ENCODE data around the gene DHCR7.

The DHCR7 gene

DNA sequence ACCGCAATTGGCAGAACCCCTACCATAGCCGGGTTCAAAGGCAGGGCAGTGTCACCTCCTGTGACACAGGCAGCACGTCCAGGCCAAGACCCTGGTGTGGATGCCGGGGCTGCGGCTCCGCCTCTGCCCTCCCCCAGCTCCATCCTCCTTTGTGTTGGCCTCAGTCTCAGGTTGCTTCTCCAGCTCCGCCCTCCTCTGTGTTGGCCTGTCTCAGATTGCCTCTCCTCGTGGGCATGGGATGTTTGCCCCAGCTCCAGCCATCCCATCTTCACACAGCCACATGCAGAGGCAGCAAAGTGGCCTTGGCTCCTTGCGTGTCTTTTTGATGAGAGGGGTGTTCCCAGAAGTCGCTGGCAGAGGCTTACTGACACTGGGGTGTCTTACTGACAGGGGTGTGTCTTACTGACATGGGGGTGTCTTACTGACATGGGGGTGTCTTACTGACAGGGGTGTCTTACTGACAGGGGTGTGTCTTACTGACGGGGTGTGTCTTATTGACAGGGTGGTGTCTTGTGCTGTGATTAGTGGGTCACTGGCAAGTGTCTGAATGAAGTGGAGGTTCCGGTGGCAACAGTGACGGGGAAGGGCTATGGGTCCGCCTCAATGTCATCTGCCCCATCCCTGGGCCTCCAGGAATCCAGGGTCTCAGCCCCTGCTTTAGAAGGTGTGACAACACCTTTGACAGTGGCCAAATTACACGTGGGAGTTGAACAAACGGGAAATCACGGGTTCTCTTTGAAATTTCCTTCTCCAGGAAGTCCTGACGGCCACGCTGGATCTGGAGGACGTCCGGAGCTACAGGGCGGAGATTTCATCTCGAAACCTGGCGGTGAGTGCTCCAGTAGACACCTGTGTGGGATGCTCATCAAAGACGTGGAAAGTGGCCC lies 29.7 kb upstream of the DHCR7 start:
- DNase-seq, result no peak

DNA sequence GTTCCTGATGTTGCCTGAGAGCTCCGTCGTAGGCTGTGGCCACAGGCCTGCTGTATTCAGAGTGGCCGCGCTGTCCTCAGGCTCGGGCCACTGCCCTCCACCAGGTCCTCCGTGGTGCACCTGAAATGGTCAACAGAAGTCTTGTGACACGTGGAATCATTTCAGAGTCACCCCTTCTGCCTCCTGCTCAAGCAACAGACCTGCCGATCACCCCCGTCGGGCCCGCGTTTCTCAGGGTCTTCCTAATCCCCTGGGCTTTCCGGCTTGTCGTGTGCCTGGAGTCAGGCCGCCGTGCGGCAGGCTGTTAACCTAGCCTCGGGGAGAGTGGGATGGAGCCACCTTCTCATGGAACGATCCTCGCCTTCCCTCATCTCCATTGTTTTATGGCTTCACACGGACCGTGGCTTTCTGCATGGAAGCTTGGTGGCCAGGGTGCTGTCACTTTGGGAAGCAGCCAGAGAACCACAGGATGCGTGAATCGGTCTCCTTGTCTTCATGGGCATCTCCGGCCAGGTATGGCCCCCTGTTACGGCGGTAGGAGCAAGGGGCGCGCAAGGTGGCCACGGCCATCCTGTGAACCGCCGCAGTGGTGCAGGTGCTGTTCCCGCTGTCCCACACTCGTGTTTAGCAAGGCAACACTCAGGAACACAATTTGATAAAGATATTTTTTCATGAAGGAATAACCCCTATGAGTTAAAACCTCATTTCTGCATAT lies 28.9 kb upstream of the DHCR7 start:
- DNase-seq, result no peak

DNA sequence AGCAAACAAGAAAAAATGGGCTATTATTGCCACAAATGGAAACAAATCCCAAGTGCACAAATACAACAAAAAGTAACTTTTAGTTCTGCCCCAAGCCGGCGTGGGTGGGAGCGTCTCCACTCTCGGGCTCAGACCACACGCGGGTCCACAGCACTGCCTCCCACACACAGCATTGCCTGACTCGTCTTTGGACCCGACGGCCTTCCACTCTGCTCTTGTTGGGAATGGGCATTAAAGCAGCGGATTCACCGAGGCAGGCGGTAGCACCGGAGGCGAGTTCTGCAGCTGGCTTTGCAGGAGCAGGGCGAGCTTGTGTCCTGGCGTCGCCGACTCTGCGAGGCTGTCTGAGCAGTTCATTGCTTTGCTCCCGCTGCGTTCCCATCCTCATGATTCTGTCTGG lies 27.8 kb upstream of the DHCR7 start:
- no peak for DNase-seq

DNA sequence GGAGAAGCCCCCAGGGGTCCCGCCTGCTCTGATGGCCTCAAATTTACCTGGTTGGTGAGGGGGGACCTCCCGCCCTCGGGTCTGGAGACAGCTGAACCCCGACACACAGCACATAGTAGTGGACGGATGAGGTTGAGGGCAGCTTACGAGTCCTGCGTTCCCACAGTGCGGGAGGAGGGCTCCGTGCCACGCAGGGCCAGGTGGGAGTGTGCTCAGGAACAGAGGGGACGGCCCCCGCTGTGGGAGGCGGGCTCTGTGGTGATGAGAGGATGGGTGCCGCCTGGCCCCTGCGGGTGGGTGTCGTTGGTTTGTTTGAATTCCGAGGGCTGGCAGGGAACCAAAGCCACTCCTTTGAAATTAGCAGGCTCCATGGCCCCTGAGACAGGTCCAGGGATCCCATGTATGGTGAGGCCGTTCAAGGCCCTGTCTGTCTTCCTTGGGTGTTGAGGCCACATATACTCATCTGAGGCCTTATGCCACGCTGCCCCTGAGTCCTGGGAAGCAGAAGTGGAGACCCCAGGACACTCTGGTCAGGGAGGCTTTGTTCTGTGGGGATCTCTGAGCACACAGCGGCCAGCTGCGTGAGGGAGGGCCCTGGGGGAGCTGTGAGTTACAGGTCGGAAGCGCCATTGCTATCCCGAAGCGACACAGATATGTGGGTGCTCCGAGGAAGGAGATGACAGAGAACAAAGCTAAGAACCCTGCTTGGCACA lies 26.7 kb upstream of the DHCR7 start:
- no peak for DNase-seq

DNA sequence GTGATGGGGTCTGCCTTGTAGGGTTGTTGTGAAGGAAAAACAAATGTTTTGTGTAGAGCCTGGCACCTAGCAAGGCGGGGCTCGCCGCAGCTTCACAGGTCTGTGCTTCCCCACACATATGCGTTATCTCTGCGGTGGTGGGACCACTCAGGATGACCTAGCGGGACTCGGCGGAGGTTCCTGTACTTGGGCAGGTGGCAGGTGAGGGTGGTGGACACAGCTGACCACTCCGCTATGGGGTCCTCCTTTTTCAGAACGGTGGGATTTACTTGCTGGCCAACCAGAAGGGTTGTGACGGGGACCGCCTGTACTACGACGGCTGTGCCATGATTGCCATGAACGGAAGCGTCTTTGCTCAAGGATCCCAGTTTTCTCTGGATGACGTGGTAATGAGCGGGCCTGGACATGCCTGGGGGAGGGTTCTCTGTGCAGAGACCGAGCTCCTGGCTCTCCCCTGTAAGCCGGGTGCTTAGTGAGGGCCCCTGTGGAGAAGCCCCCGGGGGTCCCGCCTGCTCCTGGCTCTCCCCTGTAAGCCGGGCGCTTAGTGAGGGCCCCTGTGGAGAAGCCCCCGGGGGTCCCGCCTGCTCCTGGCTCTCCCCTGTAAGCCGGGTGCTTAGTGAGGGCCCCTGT lies 26.1 kb upstream of the DHCR7 start:
- no peak for DNase-seq

DNA sequence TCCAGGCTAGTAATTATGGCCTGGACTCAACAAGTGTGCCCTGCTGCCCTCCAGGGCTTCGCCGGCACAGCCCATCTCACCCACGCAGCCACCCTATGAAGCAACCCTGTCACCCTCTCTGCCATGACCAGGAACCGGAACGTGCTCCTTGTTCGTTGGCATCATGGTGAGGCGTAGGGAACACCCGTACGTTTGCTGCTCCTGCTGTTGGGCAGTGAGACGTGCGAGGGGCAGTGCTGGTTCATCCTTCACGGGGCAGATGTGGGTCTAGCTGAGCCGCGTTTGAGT lies 25.5 kb upstream of the DHCR7 start:
- DNase-seq, result no peak

DNA sequence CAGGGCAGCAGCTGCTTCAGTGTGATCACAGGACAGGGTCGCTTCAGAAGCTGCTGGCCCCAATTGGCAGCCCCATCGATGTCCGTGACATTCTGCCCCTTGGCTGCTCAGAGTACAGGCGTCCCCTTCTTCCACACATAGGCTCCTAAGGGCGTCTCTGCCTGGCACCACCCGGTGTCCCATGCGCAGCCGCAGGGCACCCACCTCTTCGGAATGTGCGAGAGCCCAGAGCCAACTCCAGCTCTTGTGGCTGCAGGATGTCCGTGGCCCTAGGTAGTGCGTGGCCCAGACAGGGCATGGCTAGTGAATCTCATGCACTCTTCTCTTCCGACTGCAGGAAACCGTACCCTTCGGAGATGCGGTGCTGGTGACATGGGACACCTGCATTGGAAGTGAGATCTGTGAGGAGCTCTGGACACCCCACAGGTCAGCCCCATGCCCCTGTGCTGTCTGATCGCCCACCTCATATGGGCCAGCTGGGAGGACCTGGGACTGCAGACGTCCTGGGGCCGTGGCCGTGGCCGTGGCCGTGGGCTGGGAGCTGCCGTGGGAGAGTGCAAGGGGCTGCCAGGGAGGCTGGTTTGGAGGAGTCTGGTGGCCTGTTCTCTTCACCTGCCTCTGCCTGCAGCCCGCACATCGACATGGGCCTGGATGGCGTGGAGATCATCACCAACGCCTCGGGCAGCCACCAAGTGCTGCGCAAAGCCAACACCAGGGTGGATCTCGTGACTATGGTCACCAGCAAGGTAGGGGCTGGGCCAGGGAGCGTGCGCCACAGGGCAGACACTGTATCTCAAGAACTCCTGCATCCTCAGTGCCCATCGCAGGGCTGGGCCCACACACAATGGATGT lies 25.0 kb upstream of the DHCR7 start:
- DNase-seq, result no peak

DNA sequence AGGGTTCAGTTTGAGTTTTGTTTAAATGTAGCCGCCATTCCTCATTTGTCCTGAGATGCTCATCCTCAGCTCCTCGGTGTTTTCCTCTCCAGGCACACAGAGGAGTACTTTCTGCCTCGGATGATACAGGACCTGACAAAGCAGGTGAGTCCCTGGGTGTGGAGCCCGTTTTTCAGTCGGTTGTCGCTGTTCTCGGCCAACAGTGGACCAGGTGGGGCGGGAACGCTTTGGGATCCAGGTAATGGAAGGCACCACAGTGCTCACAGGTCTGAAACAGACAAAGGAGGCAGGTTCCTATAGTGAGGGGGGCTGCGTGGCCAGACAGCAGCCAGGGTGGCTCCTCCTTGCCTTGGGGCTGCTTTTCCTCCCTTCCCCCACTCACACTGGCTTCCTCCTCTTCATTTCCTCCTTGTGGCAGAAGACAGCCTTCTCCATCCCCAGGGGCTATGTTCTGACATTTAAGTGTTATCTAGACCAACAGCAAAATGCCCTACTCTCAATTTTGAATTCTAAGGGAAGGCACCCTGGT lies 24.2 kb upstream of the DHCR7 start:
- DNase-seq, result no peak

DNA sequence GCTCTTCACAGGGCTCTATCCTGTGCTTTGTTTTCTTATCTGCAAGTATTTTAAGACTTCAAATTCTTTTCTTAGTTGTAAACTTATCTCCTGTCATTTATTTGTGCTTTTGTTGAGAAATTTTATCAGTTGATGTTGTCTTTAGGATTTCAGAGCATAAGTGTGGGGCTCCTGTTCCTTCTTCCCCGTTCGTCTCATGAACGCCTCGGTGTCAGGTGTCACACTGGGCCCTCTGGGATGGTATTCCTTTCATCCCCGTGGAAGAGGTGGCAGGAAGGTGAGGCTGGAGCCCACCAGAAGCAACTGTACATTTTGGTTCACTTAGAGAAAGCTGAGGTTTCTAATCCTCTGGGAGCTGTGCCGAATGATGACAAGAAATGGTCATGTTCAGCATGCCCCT lies 22.8 kb upstream of the DHCR7 start:
- DNase-seq, result no peak

DNA sequence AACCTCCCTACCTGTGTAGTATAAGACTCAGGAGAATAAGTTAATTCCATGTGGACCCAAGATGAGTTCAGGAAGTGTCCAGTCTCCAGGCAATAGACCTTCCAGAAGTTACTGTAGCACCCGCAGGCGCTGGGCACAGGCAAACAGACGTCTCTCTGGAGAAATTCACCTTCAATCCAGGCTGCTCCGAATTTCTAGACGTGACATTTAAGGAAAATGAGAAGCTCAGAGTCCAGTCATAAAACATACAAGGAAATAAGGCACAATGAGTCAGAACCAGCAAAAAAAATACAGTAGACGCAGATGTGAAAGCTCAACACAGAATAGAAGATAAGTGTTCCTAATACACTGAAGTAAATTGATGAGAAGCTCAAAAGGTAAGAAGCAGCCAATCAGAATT lies 19.0 kb upstream of the DHCR7 start:
- DNase-seq, result no peak

DNA sequence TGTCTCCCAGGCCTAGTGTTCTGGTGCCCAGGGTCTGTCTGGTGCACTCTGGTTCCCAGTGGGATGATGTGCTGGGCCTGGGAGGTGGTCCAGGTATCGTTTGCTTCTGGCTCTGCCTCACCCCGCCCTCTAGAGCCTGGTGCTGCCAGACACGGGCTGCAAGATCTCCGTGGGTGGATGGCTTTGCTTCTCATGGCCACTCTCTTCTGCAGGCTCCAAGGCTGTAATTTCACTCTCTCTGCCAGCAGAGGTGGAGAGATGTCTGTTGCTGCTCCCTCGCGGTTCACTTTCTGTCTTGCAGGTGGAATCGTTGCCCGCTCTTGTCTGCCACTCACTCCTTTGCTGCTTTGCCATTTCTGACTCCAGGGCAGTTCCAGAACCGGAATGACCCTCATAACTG lies 18.2 kb upstream of the DHCR7 start:
- DNase-seq, result no peak

DNA sequence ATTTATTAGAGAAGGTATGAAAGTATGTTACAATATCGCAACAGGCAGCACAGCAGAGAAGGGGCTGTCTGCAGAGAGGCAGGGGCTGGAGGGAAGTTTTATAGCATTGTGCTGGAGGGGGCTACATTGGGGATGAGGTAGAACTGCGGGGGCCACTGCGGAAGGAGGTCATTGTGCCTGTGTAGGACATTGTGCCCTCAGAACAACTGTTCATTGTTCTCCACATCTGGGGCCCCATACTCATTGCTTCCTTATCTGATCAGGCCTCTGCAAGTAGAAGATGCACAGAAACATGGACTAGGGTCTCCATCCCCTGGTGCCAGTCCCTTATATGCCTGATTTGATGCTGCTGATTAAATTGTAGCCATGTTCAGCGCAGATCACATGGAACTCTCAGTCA lies 16.9 kb upstream of the DHCR7 start:
- DNase-seq, result no peak

DNA sequence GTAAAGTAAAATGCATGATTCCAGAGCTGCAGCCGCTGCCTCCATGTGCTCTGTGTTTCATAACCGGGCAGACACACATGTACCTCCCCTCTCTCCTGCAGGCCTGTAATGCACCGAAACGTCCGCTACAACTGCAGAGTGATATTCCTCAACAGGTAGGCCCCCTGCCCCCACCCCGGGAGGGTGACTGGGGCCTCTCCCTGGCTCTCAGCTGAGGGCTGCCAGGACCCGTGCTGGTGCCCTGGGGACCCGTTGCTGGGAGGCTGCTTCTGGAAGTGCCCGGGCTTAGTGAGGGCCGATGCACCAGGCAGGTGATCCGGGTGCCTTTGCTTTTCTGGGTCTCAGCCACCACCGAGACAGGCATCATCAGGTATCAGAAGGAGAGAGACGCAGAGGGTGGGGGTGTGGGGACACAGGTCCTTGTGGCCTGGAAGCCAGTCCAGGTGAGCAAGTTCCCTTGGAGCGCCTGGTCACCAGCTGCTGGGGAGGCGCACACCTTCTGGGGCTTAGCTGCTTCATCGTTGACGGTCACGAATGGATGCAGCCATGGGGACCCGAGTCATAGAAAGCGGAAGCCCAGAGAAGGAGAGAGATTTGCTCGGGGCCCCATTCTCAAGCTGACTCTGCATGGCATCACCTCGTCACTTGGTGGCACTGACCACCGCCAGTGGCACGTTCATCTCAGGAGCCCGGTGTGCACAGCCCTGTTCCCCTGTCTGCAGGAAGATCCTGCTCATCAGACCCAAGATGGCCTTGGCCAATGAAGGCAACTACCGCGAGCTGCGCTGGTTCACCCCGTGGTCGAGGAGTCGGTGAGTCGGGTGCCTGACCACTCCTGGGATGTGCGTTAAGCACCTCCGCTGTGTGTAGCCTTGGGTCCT lies 15.4 kb upstream of the DHCR7 start:
- no peak for DNase-seq

DNA sequence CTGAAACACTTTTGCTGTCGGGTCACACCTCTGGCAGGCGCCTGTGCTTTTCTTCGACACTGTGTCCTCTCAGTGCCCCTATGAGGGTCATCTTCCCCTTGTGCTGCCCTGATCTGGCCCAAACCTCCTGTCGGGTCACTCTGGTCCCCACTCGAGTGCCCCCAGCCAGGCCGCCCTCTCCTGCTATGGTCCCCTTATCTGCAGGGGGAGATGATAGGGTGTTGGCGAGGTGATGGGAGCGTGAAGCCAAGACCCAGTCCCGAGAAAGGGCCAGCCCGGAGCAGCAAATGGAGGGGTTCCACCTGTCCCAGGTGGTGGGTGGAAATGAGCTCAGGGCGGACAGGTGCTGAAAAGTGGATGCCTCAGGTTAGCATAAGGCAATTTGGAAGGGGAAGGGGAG lies 14.5 kb upstream of the DHCR7 start:
- no peak for DNase-seq

DNA sequence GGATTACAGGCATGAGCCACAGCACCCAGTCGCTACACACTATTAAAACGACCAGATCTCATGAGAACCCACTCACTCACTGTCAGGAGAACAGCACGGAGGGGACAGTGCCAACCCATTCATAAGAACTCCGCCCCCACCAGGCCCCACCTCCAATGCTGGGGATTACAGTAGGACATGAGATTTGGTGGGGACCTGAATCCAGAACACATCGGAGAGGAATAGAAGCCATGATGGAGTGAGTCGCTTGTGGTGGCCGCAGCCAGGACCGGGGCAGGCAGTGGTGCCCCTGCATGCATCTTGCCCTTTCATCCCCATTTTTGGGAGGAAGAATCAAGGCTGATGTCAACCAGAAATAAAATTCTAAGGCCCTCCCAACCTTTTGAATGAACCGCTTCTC lies 13.5 kb upstream of the DHCR7 start:
- no peak for DNase-seq

DNA sequence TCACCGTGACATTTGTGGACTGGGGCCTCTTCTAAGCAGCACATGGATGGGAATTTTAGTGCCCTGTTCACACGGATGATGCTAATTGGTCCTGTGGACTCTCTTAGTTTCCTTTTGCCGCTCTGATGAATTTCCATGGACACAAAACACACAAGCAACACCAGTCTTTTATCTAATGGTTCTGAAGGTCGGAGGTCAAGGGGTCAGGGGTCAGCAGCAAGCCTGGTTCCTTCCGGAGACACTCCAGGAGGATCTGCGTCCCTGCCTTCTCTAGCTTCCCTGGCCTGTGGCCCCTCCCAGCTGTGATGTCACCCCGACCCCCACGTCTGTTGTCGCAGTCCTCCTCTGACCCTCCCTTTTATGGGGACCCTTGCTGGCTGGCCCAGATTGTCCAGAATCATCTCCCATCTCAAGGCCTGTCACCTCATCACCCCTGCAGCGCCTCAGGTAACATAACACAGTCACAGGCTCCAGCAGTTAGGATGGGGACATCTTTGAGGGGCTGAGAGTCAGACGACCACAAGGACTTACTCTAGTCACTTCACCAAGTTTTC lies 11.7 kb upstream of the DHCR7 start:
- DNase-seq, result no peak

DNA sequence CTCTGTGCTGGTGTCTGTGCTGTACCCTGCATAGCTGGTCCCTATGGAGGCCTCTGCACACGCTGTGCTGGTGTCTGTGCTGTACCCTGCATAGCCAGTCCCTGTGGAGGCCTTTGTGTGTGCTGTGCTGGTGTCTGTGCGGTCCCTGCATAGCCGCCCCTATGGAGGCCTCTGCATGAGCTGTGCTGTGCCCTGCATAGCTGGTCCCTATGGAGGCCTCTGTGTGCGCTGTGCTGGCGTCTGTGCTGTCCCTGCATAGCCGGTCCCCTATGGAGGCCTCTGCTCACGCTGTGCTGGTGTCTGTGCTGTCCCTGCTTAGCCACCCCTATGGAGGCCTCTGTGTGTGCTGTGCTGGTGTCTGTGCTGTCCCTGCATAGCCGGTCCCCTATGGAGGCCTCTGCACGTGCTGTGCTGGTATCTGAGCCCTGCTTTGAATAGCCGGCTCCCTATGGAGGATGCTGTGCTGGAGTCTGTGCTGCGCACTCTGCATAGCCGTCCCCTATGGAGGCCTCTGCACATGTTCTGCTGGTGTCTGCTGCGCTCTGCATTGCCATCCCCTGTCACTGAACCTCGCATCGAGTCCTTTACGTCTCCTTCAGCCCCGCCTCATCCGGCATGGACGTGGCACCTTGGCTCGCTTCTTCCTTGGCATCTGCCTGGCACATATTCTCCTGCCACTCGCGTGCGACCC lies 11.0 kb upstream of the DHCR7 start:
- DNase-seq, result no peak

DNA sequence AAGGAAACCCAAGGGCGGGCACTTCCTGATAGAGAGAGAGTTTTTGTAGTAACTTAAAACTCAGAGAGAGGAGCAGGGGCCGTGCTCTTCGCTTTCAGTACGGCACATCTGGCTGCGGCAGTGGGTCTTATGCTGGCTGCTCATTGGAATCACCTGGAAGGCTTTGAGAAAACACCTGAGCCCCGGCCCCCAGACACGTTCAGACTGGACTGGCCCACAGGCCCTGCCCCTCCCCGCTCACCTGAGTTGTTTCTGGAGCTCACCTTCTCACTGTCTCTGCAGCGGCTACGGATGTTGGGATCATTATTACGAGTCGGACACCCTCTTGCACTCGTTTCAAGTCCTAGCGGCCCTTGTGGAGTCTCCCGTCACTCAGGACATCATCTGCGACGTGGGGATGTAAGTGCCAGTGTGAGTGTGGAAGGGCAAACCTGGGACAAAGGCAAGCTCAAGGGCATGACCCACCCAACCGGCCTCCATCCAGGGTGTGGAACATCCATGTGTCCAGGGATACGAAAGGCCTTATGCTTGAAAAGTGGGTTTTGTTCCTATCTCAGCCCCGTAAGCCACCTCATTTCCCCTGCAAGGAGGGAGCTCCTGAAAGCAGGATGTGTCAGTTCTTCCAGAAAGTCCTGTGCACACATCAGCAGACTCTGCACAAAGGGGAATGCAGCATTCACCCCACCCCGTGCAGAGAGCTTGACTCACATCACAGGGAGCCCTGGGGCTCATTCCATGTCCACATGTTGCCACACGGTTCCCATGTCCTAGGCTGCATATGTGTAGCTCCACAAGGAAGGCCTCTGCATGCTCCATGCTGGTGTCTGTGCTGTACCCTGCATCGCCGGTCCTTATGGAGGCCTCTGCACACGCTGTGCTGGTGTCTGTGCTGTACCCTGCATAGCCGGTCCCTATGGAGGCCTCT lies 10.2 kb upstream of the DHCR7 start:
- no peak for DNase-seq

DNA sequence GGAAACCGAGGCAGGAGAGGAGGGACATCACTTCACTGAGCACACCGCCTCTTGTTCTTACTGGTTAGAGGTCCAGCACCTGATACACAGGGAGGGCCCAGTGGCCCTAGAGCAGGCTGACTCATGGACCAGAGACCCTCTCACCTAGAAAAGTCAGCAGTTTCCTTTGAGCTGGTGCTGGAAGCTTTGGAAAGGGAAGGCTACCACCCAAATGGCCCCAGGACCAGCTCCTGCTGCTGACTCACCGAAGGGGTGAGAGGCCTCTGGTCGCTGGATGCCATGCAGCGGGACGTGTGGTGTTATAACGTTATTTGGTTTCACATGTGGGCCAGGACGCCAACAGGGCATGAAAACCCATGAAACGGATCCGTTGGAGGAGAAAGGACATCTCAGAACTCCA lies 8.6 kb upstream of the DHCR7 start:
- DNase-seq, result no peak

Data from GOT3 (cell line).